GM19023 (cell line): ENCODE data around the gene SPSB4.
A peak's percentile ranks its signal among the peaks of the same experiment; 100 is the strongest.

Source experiments
- ATAC-seq: cut with Tn5 transposase; IDR thresholded peaks from one replicate; pipeline ENCODE4 v1.9.1; 2021; ENCODE audit warnings: mild to moderate bottlenecking, moderate library complexity; ENCODE audit not compliant: unreplicated experiment

SPSB4 gene

GRCh38 chr3:141150081-141150830 is 99.1 kb downstream of the SPSB4 start:
- ATAC-seq, result no peak

- ATAC-seq, result no peak
Measured at GRCh38 chr3:141150931-141151330, 99.8 kb downstream of the SPSB4 start.

- ATAC-seq, result no peak
Measured at GRCh38 chr3:141151439-141151838, 100.3 kb downstream of the SPSB4 start.

- no peak for ATAC-seq
Measured at GRCh38 chr3:141152130-141152529, 101.0 kb downstream of the SPSB4 start.

GRCh38 chr3:141152801-141153678 is 101.9 kb downstream of the SPSB4 start:
- ATAC-seq, result no peak

- ATAC-seq, result no peak
Measured at GRCh38 chr3:141153679-141153966, 102.5 kb downstream of the SPSB4 start.

GRCh38 chr3:141164852-141165251 is 113.7 kb downstream of the SPSB4 start:
- no peak for ATAC-seq

GRCh38 chr3:141167681-141168080 is 116.5 kb downstream of the SPSB4 start:
- no peak for ATAC-seq

GRCh38 chr3:141170678-141171295 is 119.6 kb downstream of the SPSB4 start:
- no peak for ATAC-seq

GRCh38 chr3:141174674-141175073 is 123.5 kb downstream of the SPSB4 start:
- ATAC-seq, result no peak

- no peak for ATAC-seq
Measured at GRCh38 chr3:141176775-141177174, 125.6 kb downstream of the SPSB4 start.

- ATAC-seq, result no peak
Measured at GRCh38 chr3:141178026-141178425, 126.9 kb downstream of the SPSB4 start.

GRCh38 chr3:141178551-141178950 is 127.4 kb downstream of the SPSB4 start:
- no peak for ATAC-seq

- ATAC-seq, result no peak
Measured at GRCh38 chr3:141179983-141180382, 128.8 kb downstream of the SPSB4 start.

GRCh38 chr3:141181196-141181595 is 130.0 kb downstream of the SPSB4 start:
- no peak for ATAC-seq

GRCh38 chr3:141181819-141182218 is 130.7 kb downstream of the SPSB4 start:
- no peak for ATAC-seq

GRCh38 chr3:141183606-141184005 is 132.5 kb downstream of the SPSB4 start:
- no peak for ATAC-seq

GRCh38 chr3:141184430-141184829 is 133.3 kb downstream of the SPSB4 start:
- ATAC-seq, result no peak

GRCh38 chr3:141191097-141191749 is 140.1 kb downstream of the SPSB4 start:
- no peak for ATAC-seq

GRCh38 chr3:141192345-141192744 is 141.2 kb downstream of the SPSB4 start:
- ATAC-seq, result peak; percentile 100

- no peak for ATAC-seq
Measured at GRCh38 chr3:141193066-141193830, 142.1 kb downstream of the SPSB4 start.
